NCI-H774 (cell line): ENCODE results near the gene PADI3.

Experiments
- DNase-seq: peaks from one replicate; lab custom pipeline; 2025; lab: John Stamatoyannopoulos, UW

PADI3 gene

GRCh38 chr1:17248781-17249180, at the start of gene PADI3:
TSS of gene PADI3 (plus strand) at chr1:17249098. CDS start at chr1:17249138, 40 bp downstream.
- no peak for DNase-seq

- no peak for DNase-seq
These were observed 49.4 kb upstream of the PADI3 start for GRCh38 chr1:17199267-17200044.

GRCh38 chr1:17200246-17200645, 48.7 kb upstream of the PADI3 start:
- no peak for DNase-seq

GRCh38 chr1:17200756-17201155, 48.1 kb upstream of the PADI3 start:
- no peak for DNase-seq

- DNase-seq, result no peak
These were observed 47.5 kb upstream of the PADI3 start for GRCh38 chr1:17201201-17202021.

GRCh38 chr1:17204546-17205440, 44.1 kb upstream of the PADI3 start, which contains the start of gene PADI1:
TSS of gene PADI1 (plus strand) at chr1:17205128. CDS start at chr1:17205218, 90 bp downstream.
- no peak for DNase-seq

GRCh38 chr1:17205652-17206051, 43.2 kb upstream of the PADI3 start:
- DNase-seq, result no peak

- DNase-seq, result no peak
These were observed 42.7 kb upstream of the PADI3 start for GRCh38 chr1:17206196-17206595.

- no peak for DNase-seq
These were observed 41.9 kb upstream of the PADI3 start for GRCh38 chr1:17207046-17207445.

- no peak for DNase-seq
These were observed 41.4 kb upstream of the PADI3 start for GRCh38 chr1:17207540-17207939.

- no peak for DNase-seq
These were observed 40.9 kb upstream of the PADI3 start for GRCh38 chr1:17207966-17208418.

GRCh38 chr1:17208546-17208945, 40.4 kb upstream of the PADI3 start:
- no peak for DNase-seq

- DNase-seq, result no peak
These were observed 39.5 kb upstream of the PADI3 start for GRCh38 chr1:17209430-17209829.

GRCh38 chr1:17210176-17210575, 38.7 kb upstream of the PADI3 start:
- no peak for DNase-seq

- DNase-seq, result no peak
These were observed 37.5 kb upstream of the PADI3 start for GRCh38 chr1:17211377-17211776.

- no peak for DNase-seq
These were observed 36.9 kb upstream of the PADI3 start for GRCh38 chr1:17212009-17212408.

- DNase-seq, result no peak
These were observed 36.3 kb upstream of the PADI3 start for GRCh38 chr1:17212487-17213121.

GRCh38 chr1:17213148-17213781, 35.6 kb upstream of the PADI3 start:
- no peak for DNase-seq

GRCh38 chr1:17213782-17214148, 35.1 kb upstream of the PADI3 start:
- no peak for DNase-seq

GRCh38 chr1:17214876-17215544, 33.9 kb upstream of the PADI3 start:
- DNase-seq, result no peak

- DNase-seq, result no peak
These were observed 33.4 kb upstream of the PADI3 start for GRCh38 chr1:17215545-17215890.
